Loucy (cell line): ENCODE results near the gene NID1.

ENCODE experiments used
- H2AFZ ChIP-seq: fragments of 200-600 bp; sonication (generic); 2 replicates; pipeline ENCODE4 v1.6.0; 2016; ENCODE audit warnings: antibody characterized with exemption, mild to moderate bottlenecking, low read length, moderate library complexity
- H3F3A ChIP-seq: fragments of 200-600 bp; 2 replicates; pipeline ENCODE4 v1.6.0; 2016; ENCODE audit warnings: antibody characterized with exemption, low read depth, mild to moderate bottlenecking
- H3K27me3 ChIP-seq: fragments of 200-600 bp; sonication (generic); 2 replicates; pipeline ENCODE4 v1.6.1; 2014; ENCODE audit warnings: low read length, mild to moderate bottlenecking; ENCODE audit not compliant: insufficient read depth, poor library complexity, severe bottlenecking
- H3K36me3 ChIP-seq: fragments of 200-600 bp; sonication (generic); 2 replicates; pipeline ENCODE4 v1.6.1; 2016; ENCODE audit warnings: low read length; ENCODE audit not compliant: insufficient read depth
- H3K4me1 ChIP-seq: fragments of 200-600 bp; sonication (generic); 2 replicates; pipeline ENCODE4 v1.5.1; 2014; ENCODE audit warnings: low read length, mild to moderate bottlenecking; ENCODE audit not compliant: insufficient read depth, poor library complexity, severe bottlenecking
- H3K4me2 ChIP-seq: fragments of 200-600 bp; sonication (generic); 2 replicates; pipeline ENCODE4 v1.6.0; 2014; ENCODE audit warnings: antibody characterized with exemption, low read length, low read depth, mild to moderate bottlenecking; ENCODE audit not compliant: poor library complexity, severe bottlenecking
- H3K4me3 ChIP-seq: fragments of 200-600 bp; sonication (generic); 2 replicates; pipeline ENCODE4 v1.5.1; 2014; ENCODE audit warnings: low read length, mild to moderate bottlenecking, mixed read lengths; ENCODE audit not compliant: poor library complexity, severe bottlenecking
- H3K79me2 ChIP-seq: fragments of 200-600 bp; sonication (generic); 2 replicates; pipeline ENCODE4 v1.6.1; 2014; ENCODE audit warnings: low read length; ENCODE audit not compliant: insufficient read depth
- H3K9ac ChIP-seq: fragments of 200-600 bp; sonication (generic); 2 replicates; pipeline ENCODE4 v1.6.0; 2014; ENCODE audit warnings: mild to moderate bottlenecking, low read depth, low read length, moderate library complexity; ENCODE audit not compliant: poor library complexity, severe bottlenecking
- H3K9me2 ChIP-seq: fragments of 200-600 bp; sonication (generic); replicated peaks from 2 replicates; pipeline ENCODE4 v1.6.1; 2016; ENCODE audit warnings: low read depth, low read length, mixed read lengths
- H3K9me3 ChIP-seq: fragments of 200-600 bp; sonication (generic); 2 replicates; pipeline ENCODE4 v1.6.1; 2014; ENCODE audit warnings: mild to moderate bottlenecking, antibody characterized with exemption, low read length, low read depth; ENCODE audit not compliant: insufficient read depth
- H4K20me1 ChIP-seq: fragments of 200-600 bp; sonication (generic); 2 replicates; pipeline ENCODE4 v1.6.0; 2014; ENCODE audit warnings: antibody characterized with exemption, low read length, mild to moderate bottlenecking; ENCODE audit not compliant: insufficient read depth, poor library complexity, severe bottlenecking
- EZH2phosphoT487 ChIP-seq: fragments of 200-600 bp; IDR thresholded peaks from 2 replicates; pipeline ENCODE4 v1.6.1; 2018; ENCODE audit warnings: antibody characterized with exemption, mild to moderate bottlenecking, moderate library complexity, borderline replicate concordance
- TF ChIP-seq, protein P1 (sequence below): fragments of 200-600 bp; sonication (generic); conservative IDR thresholded peaks from 2 replicates; pipeline ENCODE4 v1.5.1; 2014; ENCODE audit warnings: mild to moderate bottlenecking, antibody characterized with exemption, low read length

NID1 gene

GRCh38 chr1:235972311-235972689 lies 92.6 kb downstream of the NID1 start:
- Histone ChIP-seq H2AFZ (peak overlapping the region; percentile 74), H3K36me3 (no peaks in the 10 kb centered on the region), H3K9me3 (no peaks in the 10 kb centered on the region), H3F3A (no peaks in the 10 kb centered on the region), H3K27me3 (no peaks in the 10 kb centered on the region), H3K4me1 (no peaks in the 10 kb centered on the region), H3K79me2 (no peaks in the 10 kb centered on the region), H3K4me3 (no peak overlapping the region), H3K9me2 (no peaks in the 10 kb centered on the region), H3K9ac (no peak overlapping the region), H4K20me1 (no peaks in the 10 kb centered on the region), H3K4me2 (peak overlapping the region; percentile 61)
- TF ChIP-seq, protein P1, sequence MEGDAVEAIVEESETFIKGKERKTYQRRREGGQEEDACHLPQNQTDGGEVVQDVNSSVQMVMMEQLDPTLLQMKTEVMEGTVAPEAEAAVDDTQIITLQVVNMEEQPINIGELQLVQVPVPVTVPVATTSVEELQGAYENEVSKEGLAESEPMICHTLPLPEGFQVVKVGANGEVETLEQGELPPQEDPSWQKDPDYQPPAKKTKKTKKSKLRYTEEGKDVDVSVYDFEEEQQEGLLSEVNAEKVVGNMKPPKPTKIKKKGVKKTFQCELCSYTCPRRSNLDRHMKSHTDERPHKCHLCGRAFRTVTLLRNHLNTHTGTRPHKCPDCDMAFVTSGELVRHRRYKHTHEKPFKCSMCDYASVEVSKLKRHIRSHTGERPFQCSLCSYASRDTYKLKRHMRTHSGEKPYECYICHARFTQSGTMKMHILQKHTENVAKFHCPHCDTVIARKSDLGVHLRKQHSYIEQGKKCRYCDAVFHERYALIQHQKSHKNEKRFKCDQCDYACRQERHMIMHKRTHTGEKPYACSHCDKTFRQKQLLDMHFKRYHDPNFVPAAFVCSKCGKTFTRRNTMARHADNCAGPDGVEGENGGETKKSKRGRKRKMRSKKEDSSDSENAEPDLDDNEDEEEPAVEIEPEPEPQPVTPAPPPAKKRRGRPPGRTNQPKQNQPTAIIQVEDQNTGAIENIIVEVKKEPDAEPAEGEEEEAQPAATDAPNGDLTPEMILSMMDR, result no peak
- TF ChIP-seq EZH2phosphoT487, result no peak

GRCh38 chr1:235971571-235972310 lies 93.1 kb downstream of the NID1 start:
- H3K36me3 ChIP-seq, result no peaks in the 10 kb centered on the region
- H4K20me1 ChIP-seq, result no peaks in the 10 kb centered on the region
- H3K9me2 ChIP-seq, result no peaks in the 10 kb centered on the region
- peak overlapping the region; percentile 34 for H3K4me3 ChIP-seq
- no peaks in the 10 kb centered on the region for H3K9me3 ChIP-seq
- H3K79me2 ChIP-seq, result no peaks in the 10 kb centered on the region
- peak overlapping the region; percentile 74 for H2AFZ ChIP-seq
- H3K4me2 ChIP-seq, result peak overlapping the region; percentile 61
- no peak for TF ChIP-seq EZH2phosphoT487
- TF ChIP-seq, protein P1, result peak; percentile 80
- H3K9ac ChIP-seq, result no peak overlapping the region
- H3K4me1 ChIP-seq, result no peaks in the 10 kb centered on the region
- H3F3A ChIP-seq, result no peaks in the 10 kb centered on the region
- no peaks in the 10 kb centered on the region for H3K27me3 ChIP-seq

GRCh38 chr1:235971020-235971419 lies 93.9 kb downstream of the NID1 start:
- Histone ChIP-seq H3K27me3 (no peaks in the 10 kb centered on the region), H2AFZ (peak overlapping the region; percentile 74), H3K9me2 (no peaks in the 10 kb centered on the region), H3K79me2 (no peaks in the 10 kb centered on the region), H4K20me1 (no peaks in the 10 kb centered on the region), H3K4me1 (no peaks in the 10 kb centered on the region), H3K4me3 (no peak overlapping the region), H3K36me3 (no peaks in the 10 kb centered on the region), H3K4me2 (peak overlapping the region; percentile 61), H3F3A (no peaks in the 10 kb centered on the region), H3K9me3 (no peaks in the 10 kb centered on the region), H3K9ac (no peak overlapping the region)
- TF ChIP-seq, protein P1, result no peak
